Effector CD8-positive, alpha-beta T cell (primary cell): ENCODE results near the gene GRB10.

Source experiments
- DNase-seq: peaks from one replicate; lab custom pipeline; 2025; lab: John Stamatoyannopoulos, UW

The GRB10 gene

DNA sequence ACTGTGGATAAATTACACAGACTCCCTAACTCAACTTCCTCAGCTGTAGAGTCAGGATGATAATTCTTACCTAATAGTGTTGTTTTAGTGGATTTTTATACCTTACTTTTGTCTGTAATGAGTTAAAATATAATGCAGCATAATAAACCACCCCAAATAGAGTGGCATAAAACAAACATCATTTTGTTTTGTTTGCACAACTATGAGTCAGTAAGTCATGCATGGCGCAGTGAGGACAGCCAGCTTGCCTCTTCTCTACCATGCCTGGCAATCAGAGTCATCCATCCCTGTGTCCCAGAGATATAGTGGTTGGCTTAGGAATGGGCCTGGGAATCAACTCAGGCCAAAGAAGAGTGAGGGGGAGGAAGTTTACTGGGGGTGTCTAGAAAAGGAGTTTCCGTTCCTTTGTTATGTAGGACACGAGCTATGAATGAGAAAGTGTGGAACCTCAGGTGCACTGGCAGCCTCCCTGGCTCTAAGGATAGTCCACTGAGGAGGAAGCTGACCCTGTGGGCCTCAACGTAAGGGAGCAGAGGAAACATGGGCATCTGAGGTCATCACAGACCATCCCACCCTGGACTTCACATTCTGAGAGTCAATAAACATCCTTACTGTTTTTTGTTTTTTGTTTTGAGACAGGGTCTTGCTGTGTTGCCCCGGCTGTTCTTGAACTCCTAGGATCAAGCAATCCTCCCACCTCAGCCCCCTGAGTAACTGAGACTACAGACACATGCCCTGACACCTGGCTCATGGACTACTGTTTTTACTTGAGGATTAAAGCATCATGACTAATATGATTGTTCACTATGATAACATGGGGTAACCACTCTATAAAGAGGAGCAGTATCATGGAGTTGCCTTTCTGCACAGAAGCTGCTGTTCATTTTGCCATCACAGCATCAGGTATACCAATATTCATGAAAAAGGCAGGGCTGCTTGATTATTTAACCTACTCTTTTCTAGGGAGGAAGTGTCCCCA lies 21.0 kb upstream of the GRB10 start:
- no peak for DNase-seq

DNA sequence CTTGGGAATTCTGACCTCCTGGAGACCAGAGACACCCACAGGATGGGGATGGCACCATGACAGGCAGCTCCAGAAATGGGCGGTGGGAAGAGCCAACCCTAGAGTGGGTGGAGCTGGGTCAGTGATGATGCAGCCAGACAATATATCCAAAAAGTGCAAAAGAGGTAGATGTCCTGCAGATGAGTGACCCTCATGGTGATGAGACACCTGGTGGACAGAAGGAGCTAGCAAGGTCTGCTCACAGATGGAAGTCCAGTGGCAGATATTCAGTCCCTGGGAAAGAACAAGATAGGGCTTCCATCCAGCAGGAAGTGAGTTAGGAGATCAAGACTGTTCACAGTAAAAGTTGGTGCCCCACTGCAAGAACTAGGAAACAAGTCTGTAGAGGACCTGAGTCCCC lies 19.2 kb upstream of the GRB10 start:
- DNase-seq: no peak

DNA sequence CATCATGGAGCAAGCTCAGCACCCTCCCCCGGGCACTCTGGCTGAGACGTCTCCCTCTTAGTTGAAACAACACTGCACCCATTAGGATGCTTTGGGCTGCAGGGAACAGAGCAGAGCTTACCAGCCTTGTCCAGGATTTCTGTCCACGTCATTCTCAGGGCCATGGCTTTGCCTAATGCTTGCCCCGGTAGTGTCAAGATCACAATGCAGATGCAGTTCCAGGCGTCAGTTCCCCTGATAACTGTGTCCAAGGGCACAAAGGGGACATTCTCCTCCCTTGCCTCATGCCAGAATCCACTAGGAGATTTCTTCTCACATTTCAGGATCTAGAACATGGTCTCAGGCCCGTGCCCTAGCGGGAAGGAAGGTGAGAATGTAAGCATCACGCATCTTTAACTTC lies 17.2 kb upstream of the GRB10 start:
- DNase-seq: no peak

- DNase-seq: no peak
Measured at GRCh38 chr7:50798126-50798525, 15.4 kb upstream of the GRB10 start.

GRCh38 chr7:50795831-50796230 lies 13.1 kb upstream of the GRB10 start:
- DNase-seq: no peak

DNA sequence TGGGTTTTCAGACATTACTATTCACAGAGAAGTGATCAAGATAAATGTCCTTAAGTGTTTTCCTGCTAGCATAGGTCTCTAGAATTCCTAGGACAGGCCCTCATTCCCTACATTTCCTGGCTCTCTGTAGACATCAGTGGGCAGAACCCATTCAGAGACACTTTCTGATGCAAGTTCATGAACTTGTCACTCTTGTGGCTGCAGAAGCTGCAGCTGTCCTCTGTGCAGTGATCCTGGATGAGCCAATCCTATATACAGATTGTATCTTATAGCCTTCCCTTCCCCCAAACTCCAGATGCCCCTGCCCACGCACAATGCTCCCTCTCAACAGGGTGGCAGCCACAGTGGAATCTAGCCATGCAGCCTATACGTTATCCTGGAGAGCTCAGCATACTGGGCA lies 12.6 kb upstream of the GRB10 start:
- DNase-seq: no peak

GRCh38 chr7:50793947-50794570 lies 11.4 kb upstream of the GRB10 start:
- no peak for DNase-seq

GRCh38 chr7:50793120-50793946 lies 10.6 kb upstream of the GRB10 start:
- no peak for DNase-seq

DNA sequence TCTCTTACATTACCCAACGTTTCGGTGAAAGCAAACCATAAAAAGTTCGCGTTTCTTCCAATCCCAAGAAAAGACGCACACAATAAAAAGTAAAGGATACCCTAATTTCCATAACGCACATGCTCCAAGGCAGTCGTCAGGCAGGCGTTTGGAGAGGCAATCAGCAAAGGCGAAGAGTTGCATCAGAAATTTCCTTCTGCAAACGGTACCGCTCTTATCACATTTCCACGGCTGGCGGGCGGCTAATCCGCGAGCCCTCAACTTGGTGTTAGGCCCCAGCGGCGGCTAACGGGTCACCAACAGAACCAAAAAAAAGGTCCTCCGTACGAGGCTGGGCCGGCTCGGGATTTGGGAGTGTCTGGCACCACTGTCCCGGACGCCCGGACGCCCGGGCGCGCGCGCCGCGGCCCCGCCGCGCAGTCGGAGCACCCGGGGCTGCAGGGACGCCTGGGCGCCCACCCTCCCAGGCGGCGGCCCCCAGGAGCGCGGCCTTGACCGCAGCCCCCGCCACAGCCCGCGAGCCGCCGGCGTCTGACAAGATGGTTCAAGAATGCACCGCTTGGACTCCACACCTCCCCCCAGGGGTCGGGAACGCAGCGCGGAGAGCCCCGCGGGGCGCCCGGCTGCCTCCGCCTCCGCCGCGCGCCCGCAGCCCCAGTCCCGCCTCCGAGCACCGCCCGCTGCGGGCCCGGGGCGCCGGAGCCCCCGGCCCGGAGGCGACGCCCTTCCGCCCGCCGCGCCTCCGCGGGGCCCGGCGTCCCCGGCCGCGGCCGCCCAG lies 9.8 kb upstream of the GRB10 start:
- no peak for DNase-seq

- no peak for DNase-seq
Measured at GRCh38 chr7:50791938-50792341, 9.2 kb upstream of the GRB10 start.

- DNase-seq: no peak
Measured at GRCh38 chr7:50791363-50791937, 8.8 kb upstream of the GRB10 start.

- DNase-seq: no peak
Measured at GRCh38 chr7:50790381-50790780, 7.7 kb upstream of the GRB10 start.

DNA sequence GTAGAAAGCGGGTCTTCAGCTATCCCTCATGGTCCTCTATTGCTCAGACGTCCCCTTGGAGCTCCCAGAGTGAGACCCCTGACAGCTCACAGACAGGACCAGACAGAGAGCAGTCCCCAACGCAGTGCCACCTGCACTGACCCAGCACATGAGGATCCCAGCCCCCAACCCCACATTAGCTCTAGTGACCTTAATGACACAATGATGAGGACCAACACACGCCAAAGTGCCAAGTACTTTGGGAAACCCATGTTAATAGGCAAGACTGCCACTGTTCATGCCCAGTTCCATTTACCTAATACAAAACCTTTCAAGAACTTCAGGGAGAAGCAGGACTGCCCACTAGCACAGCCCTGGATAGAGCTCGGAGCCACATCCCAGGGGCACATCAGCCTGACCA lies 5.7 kb upstream of the GRB10 start:
- DNase-seq: no peak

GRCh38 chr7:50787825-50788224 lies 5.1 kb upstream of the GRB10 start:
- no peak for DNase-seq

DNA sequence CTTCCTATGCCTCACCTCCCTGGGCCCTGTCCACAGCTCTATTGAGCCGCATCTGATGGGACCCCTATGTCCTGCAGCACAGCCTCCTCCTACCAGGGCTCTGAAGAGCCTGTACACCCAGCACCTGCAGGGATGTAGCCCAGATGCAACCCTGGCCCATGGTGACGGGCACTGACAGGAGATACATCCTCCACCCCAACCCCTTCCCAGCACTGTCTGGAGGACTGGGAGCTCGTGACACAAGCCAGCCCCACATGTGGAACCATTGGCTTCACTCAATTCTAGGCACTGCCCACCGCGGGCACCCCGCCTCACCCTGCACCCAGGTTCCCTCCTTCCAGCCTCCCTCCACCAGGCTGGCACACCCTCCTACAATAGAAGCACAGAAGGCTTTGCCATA lies 2.6 kb upstream of the GRB10 start:
- no peak for DNase-seq

DNA sequence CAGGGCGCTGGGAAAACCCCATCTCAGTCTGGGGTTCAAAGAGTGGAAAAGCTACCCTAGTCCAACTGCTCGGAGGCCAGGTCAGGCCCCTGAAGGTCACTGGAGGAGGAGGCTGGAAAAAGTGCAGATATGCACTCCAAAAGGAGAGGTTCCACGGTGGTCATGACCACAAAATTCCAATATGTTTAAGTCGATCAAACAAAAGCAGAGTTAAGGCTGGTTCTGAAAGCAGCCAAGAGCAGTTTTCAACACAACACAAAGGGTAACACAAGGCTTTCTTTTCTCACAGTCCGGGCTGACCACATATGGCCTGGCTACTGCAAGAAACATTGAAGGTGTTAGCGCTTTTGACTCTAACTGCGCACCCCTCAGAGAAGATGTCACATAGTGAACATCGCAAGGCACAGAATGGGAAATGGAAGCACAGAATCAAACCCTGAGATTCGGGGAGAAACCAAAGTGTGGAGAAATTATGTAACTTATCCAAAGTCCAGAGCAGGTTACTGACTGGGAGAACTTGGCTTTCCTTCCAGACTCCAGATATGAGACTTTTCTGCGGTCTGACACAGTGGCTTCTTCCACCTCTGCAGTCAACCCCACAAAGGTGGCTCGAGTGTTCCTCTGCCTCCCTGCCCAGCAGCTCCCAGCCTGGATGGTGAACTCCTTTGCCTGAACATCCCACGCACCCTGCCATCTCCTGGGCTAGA lies 1.3 kb upstream of the GRB10 start:
- no peak for DNase-seq

GRCh38 chr7:50783303-50783702 lies 607 bp upstream of the GRB10 start:
- DNase-seq: no peak

- DNase-seq: no peak
Measured at GRCh38 chr7:50781381-50782293, 1.1 kb downstream of the GRB10 start.

DNA sequence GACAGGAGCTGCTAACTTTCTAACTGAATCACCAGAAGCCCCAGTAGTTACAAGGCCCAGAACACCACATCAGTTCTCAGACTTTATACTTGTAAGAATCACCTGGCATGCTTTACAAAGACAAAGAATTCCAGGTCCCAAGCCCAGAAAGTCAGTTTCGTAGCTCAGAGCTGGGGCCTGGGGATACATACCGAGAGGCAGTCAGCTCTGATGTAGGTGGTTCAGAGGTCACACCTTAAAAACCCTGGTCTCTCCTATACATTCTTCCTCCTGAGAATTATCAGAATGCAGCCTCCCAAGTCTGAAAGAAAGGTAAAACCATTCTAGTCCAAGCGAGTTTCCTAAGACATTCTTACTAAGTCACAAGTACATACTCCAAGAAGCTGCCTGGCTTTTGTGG lies 2.3 kb downstream of the GRB10 start:
- no peak for DNase-seq

- DNase-seq: no peak
Measured at GRCh38 chr7:50779427-50779826, 3.3 kb downstream of the GRB10 start.
